Measurements from ENCODE around the gene CADPS2.

The CADPS2 gene

GRCh38 chr7:122889116-122889515 lies 2.9 kb upstream of the CADPS2 start:
- Histone ChIP-seq H3K9ac (ENCODE audit: low read depth, low read length, poor library complexity, severe bottlenecking) (no peak overlapping the region), H4K20me1 (ENCODE audit: insufficient read depth, low read length, poor library complexity, severe bottlenecking) (no peaks in the 10 kb centered on the region), H3K36me3 (ENCODE audit: insufficient read depth, low read length) (no peaks in the 10 kb centered on the region), H3K4me2 (ENCODE audit: low read depth, low read length, poor library complexity, severe bottlenecking) (no peak overlapping the region), H2AFZ (ENCODE audit: low read length) (no peak overlapping the region), H3F3A (ENCODE audit: low read depth) (no peaks in the 10 kb centered on the region), H3K4me3 (ENCODE audit: low read length, poor library complexity, severe bottlenecking) (no peak overlapping the region), H3K79me2 (ENCODE audit: insufficient read depth, low read length) (no peaks in the 10 kb centered on the region), H3K4me1 (ENCODE audit: insufficient read depth, low read length, poor library complexity, severe bottlenecking) (no peaks in the 10 kb centered on the region), H3K9me2 (replicated peaks; ENCODE audit: low read depth, low read length) (no peaks in the 10 kb centered on the region), H3K27me3 (ENCODE audit: insufficient read depth, low read length, poor library complexity, severe bottlenecking) (no peaks in the 10 kb centered on the region), H3K9me3 (ENCODE audit: insufficient read depth, low read depth, low read length) (no peaks in the 10 kb centered on the region)
- TF ChIP-seq EZH2phosphoT487 (IDR thresholded peaks at IDR 0.05; ENCODE audit: borderline replicate concordance) (no peak), CTCF (conservative IDR thresholded peaks at IDR 0.05; ENCODE audit: low read length) (no peak)

- H3K79me2 ChIP-seq (ENCODE audit: insufficient read depth, low read length) = no peaks in the 10 kb centered on the region
- H3K36me3 ChIP-seq (ENCODE audit: insufficient read depth, low read length) = no peaks in the 10 kb centered on the region
- no peak for TF ChIP-seq CTCF (conservative IDR thresholded peaks at IDR 0.05; ENCODE audit: low read length)
- TF ChIP-seq EZH2phosphoT487 (IDR thresholded peaks at IDR 0.05; ENCODE audit: borderline replicate concordance) = no peak
- no peaks in the 10 kb centered on the region for H3K9me3 ChIP-seq (ENCODE audit: insufficient read depth, low read depth, low read length)
- H3K27me3 ChIP-seq (ENCODE audit: insufficient read depth, low read length, poor library complexity, severe bottlenecking) = no peaks in the 10 kb centered on the region
- no peak overlapping the region for H3K4me2 ChIP-seq (ENCODE audit: low read depth, low read length, poor library complexity, severe bottlenecking)
- no peaks in the 10 kb centered on the region for H4K20me1 ChIP-seq (ENCODE audit: insufficient read depth, low read length, poor library complexity, severe bottlenecking)
- no peak overlapping the region for H3K9ac ChIP-seq (ENCODE audit: low read depth, low read length, poor library complexity, severe bottlenecking)
- no peaks in the 10 kb centered on the region for H3F3A ChIP-seq (ENCODE audit: low read depth)
- no peaks in the 10 kb centered on the region for H3K4me1 ChIP-seq (ENCODE audit: insufficient read depth, low read length, poor library complexity, severe bottlenecking)
- no peak overlapping the region for H3K4me3 ChIP-seq (ENCODE audit: low read length, poor library complexity, severe bottlenecking)
- H2AFZ ChIP-seq (ENCODE audit: low read length) = no peak overlapping the region
- no peaks in the 10 kb centered on the region for H3K9me2 ChIP-seq (replicated peaks; ENCODE audit: low read depth, low read length)
Measured at GRCh38 chr7:122887848-122888247, 1.6 kb upstream of the CADPS2 start.

- Histone ChIP-seq H3K9me2 (replicated peaks; ENCODE audit: low read depth, low read length) (no peaks in the 10 kb centered on the region), H2AFZ (ENCODE audit: low read length) (no peak overlapping the region), H3K4me1 (ENCODE audit: insufficient read depth, low read length, poor library complexity, severe bottlenecking) (no peaks in the 10 kb centered on the region), H3K4me3 (ENCODE audit: low read length, poor library complexity, severe bottlenecking) (no peak overlapping the region), H3K27me3 (ENCODE audit: insufficient read depth, low read length, poor library complexity, severe bottlenecking) (no peaks in the 10 kb centered on the region), H3K4me2 (ENCODE audit: low read depth, low read length, poor library complexity, severe bottlenecking) (no peak overlapping the region), H3K9ac (ENCODE audit: low read depth, low read length, poor library complexity, severe bottlenecking) (no peak overlapping the region), H3K9me3 (ENCODE audit: insufficient read depth, low read depth, low read length) (no peaks in the 10 kb centered on the region), H4K20me1 (ENCODE audit: insufficient read depth, low read length, poor library complexity, severe bottlenecking) (no peaks in the 10 kb centered on the region), H3K79me2 (ENCODE audit: insufficient read depth, low read length) (no peaks in the 10 kb centered on the region), H3F3A (ENCODE audit: low read depth) (no peaks in the 10 kb centered on the region), H3K36me3 (ENCODE audit: insufficient read depth, low read length) (no peaks in the 10 kb centered on the region)
- no peak for TF ChIP-seq EZH2phosphoT487 (IDR thresholded peaks at IDR 0.05; ENCODE audit: borderline replicate concordance)
- no peak for TF ChIP-seq CTCF (conservative IDR thresholded peaks at IDR 0.05; ENCODE audit: low read length)
Measured at GRCh38 chr7:122887198-122887597, 938 bp upstream of the CADPS2 start.

Measured in Loucy (cell line).